ENCODE measurements around the gene LVRN.

DNA sequence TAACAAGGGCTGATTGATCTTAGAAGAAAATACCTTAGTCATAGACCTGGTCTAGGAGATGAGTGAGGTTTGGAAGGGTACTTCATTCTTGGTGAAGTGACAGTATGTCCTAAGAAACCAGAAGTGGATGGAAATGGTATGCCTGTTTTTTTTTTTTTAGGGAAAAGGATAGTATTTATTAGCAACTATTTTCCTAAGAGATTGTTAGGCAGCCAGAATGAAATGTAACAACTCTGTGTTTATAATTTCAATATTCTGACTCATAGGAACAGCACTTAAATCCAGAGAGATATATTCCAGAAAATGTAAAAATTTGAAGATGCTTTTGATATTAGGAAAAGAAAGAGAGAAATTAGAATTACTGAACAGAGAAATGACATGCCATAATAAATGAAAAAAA, 48.8 kb downstream of the LVRN start:
- TF ChIP-seq GATA2 (IDR thresholded peaks at IDR 0.05; ENCODE audit: low read depth, low read length) (no peak), GATA3 (IDR thresholded peaks at IDR 0.05; ENCODE audit: low read depth, low read length) (no peak)

Measured in SH-SY5Y (cell line).